B cell (primary cell): ENCODE measurements around the gene IFI27L2.

Experiments used
- EZH2 ChIP-seq: IDR thresholded peaks from 2 replicates; pipeline ENCODE4 v1.6.1; 2012; ENCODE audit warnings: borderline replicate concordance, low read depth, mild to moderate bottlenecking, moderate library complexity, low read length; ENCODE audit not compliant: insufficient read depth, poor library complexity, severe bottlenecking
- TF ChIP-seq, protein P1 (sequence below): fragments of 200-600 bp; IDR thresholded peaks from one replicate; pipeline ENCODE4 v1.8.0; 2022; ENCODE audit warnings: antibody characterized with exemption, mild to moderate bottlenecking

DNA sequence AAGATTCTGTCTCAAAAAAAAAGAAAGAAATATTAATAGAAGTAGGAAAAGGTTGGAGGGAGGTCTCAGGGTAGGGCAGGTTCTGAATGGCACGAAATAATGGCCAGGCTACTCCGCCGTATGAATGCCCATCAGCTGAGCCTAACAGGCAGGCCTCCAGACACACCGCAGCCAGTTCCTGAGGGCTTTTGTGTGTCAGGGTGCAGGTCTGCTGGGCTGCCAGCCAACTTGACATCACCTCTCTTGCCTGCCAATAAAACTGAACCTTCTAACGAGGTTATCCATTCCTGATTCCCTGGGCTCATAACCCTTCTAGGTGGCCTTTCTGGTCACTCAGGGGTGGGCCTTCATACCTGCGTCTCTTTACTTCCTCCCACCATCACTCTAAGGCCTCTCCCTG, 15.9 kb downstream of the IFI27L2 start:
- TF ChIP-seq, protein P1, sequence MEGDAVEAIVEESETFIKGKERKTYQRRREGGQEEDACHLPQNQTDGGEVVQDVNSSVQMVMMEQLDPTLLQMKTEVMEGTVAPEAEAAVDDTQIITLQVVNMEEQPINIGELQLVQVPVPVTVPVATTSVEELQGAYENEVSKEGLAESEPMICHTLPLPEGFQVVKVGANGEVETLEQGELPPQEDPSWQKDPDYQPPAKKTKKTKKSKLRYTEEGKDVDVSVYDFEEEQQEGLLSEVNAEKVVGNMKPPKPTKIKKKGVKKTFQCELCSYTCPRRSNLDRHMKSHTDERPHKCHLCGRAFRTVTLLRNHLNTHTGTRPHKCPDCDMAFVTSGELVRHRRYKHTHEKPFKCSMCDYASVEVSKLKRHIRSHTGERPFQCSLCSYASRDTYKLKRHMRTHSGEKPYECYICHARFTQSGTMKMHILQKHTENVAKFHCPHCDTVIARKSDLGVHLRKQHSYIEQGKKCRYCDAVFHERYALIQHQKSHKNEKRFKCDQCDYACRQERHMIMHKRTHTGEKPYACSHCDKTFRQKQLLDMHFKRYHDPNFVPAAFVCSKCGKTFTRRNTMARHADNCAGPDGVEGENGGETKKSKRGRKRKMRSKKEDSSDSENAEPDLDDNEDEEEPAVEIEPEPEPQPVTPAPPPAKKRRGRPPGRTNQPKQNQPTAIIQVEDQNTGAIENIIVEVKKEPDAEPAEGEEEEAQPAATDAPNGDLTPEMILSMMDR, result no peak
- no peak for TF ChIP-seq EZH2
